Retinal pigment epithelial cell (primary cell): ENCODE measurements around the gene CHMP1A.
A peak's percentile ranks its signal among the peaks of the same experiment; 100 is the strongest.

Experiments used
- DNase-seq: peaks from one replicate; pipeline ENCODE4 v3.0.0-alpha.2; 2010; ENCODE audit warnings: low read depth
- H3K4me3 ChIP-seq: 2 replicates; pipeline ENCODE4 v1.5.1; 2011; ENCODE audit warnings: mild to moderate bottlenecking, low read length, control low read depth, moderate library complexity
- CTCF ChIP-seq: conservative IDR thresholded peaks from 2 replicates; pipeline ENCODE4 v1.5.1; 2011; ENCODE audit warnings: low read depth, low read length, control low read depth, inconsistent platforms

The CHMP1A gene

GRCh38 chr16:89600427-89600826, 57.1 kb downstream of the CHMP1A start:
- no peak for DNase-seq
- TF ChIP-seq CTCF = no peak
- no peak overlapping the region for H3K4me3 ChIP-seq

DNA sequence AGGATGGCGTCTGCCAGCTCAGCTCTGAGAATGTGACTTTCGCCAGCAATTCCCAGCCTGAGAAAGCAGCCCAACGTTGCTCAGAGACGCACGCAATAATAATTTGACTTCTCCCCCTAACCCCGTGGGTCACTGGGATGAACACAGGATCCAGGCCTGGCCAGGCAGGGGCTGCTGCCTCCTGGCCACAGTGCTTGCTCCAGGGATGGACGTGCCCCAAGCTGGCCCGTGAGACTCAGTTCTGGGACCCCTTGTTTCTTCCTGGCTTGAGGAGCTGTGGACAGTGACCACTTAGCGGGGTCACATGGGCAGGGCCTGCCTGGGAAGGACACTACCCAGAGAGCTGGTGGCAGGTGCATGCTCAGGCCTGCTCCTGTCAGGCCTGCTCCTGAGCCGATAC, 57.6 kb downstream of the CHMP1A start:
- no peak for TF ChIP-seq CTCF
- DNase-seq = no peak
- H3K4me3 ChIP-seq = no peak overlapping the region

GRCh38 chr16:89599451-89599858, 58.1 kb downstream of the CHMP1A start:
- peak; percentile 51 for TF ChIP-seq CTCF
- H3K4me3 ChIP-seq = no peak overlapping the region
- no peak for DNase-seq

GRCh38 chr16:89598199-89598598, 59.3 kb downstream of the CHMP1A start:
- peak; percentile 24 for DNase-seq
- no peak for TF ChIP-seq CTCF

DNA sequence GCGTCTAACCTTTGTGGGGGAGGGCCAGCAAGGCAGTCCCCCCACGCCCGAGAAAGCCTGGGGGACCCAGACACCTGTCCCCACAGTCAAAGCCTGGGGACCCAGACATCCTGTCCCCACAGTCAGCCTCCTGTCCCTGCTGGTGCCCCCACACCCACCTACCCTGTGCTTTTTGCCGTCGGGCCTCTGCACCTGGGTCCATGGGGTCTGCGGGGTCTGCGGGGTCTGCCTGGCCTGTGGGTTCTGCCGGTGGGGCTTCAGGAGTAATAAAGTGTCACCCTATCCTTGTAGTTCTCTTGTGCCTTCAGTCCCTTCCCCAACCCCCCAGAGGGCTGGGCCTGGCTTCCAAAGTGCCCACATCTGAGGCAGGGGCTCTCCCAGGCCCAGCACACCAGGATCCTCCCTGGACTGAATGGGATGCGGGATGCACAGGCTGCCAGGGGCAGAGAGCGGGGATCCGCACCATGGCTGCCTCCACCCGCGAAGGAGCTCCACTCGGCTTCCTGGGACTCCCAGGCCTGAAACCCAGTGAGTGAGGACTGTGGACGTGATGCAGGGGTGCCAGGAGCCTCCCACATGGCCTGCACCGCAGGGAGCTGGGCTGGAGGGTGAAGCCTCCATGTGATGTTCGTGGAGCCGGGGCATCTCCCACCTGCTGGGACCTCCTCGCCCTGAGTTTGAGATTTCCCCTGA, 60.4 kb downstream of the CHMP1A start:
- TF ChIP-seq CTCF = no peak
- H3K4me3 ChIP-seq = no peak overlapping the region
- no peak for DNase-seq

More at GRCh38 chr16:89598199-89598598, 59.3 kb downstream of the CHMP1A start:
- no peak overlapping the region for H3K4me3 ChIP-seq

GRCh38 chr16:89596061-89596689, 61.3 kb downstream of the CHMP1A start:
- no peak for DNase-seq
- no peak for TF ChIP-seq CTCF
- no peak overlapping the region for H3K4me3 ChIP-seq
